ENCODE results near the gene PDK2. TPM values are rescaled to one million over a fixed set of nuclear protein-coding genes. Genes with fewer than 3 reads are reported as not detected.

PDK2 gene
- total RNA-seq, 1 experiment from 2014 or later = 9.5 TPM

GRCh38 chr17:50107790-50108414, 12.8 kb downstream of the PDK2 start:
- DNase-seq (ENCODE audit: low read depth, low spot score) = no peak
- in situ Hi-C loops (cut with HindIII; ENCODE audit: low pct_unique_long_range_greater_than_20kb, low sequenced_read_pairs) = no loop called here

- no peak for DNase-seq (ENCODE audit: low read depth, low spot score)
- in situ Hi-C loops (cut with HindIII; ENCODE audit: low pct_unique_long_range_greater_than_20kb, low sequenced_read_pairs) = no loop called here
Measured at GRCh38 chr17:50108556-50108955, 13.4 kb downstream of the PDK2 start.

- in situ Hi-C loops (cut with HindIII; ENCODE audit: low pct_unique_long_range_greater_than_20kb, low sequenced_read_pairs) = no loop called here
- no peak for DNase-seq (ENCODE audit: low read depth, low spot score)
Measured at GRCh38 chr17:50109207-50109606, 14.1 kb downstream of the PDK2 start.

GRCh38 chr17:50109785-50110184, 14.6 kb downstream of the PDK2 start:
- in situ Hi-C loops (cut with HindIII; ENCODE audit: low pct_unique_long_range_greater_than_20kb, low sequenced_read_pairs) = no loop called here

GRCh38 chr17:50110591-50111349, 15.6 kb downstream of the PDK2 start:
- in situ Hi-C loops (cut with HindIII; ENCODE audit: low pct_unique_long_range_greater_than_20kb, low sequenced_read_pairs) = no loop called here
- peak; percentile 51 for DNase-seq (ENCODE audit: low read depth, low spot score)

More at GRCh38 chr17:50109785-50110184, 14.6 kb downstream of the PDK2 start:
- no peak for DNase-seq (ENCODE audit: low read depth, low spot score)

- in situ Hi-C loops (cut with HindIII; ENCODE audit: low pct_unique_long_range_greater_than_20kb, low sequenced_read_pairs) = no loop called here
- no peak for DNase-seq (ENCODE audit: low read depth, low spot score)
Measured at GRCh38 chr17:50111673-50112655, 16.8 kb downstream of the PDK2 start.

GRCh38 chr17:50112694-50113093, 17.5 kb downstream of the PDK2 start:
- no peak for DNase-seq (ENCODE audit: low read depth, low spot score)
- in situ Hi-C loops (cut with HindIII; ENCODE audit: low pct_unique_long_range_greater_than_20kb, low sequenced_read_pairs) = no loop called here

GRCh38 chr17:50113624-50114320, 18.6 kb downstream of the PDK2 start:
- in situ Hi-C loops (cut with HindIII; ENCODE audit: low pct_unique_long_range_greater_than_20kb, low sequenced_read_pairs) = no loop called here
- DNase-seq (ENCODE audit: low read depth, low spot score) = no peak

GRCh38 chr17:50114401-50114800, 19.2 kb downstream of the PDK2 start:
- DNase-seq (ENCODE audit: low read depth, low spot score) = no peak
- in situ Hi-C loops (cut with HindIII; ENCODE audit: low pct_unique_long_range_greater_than_20kb, low sequenced_read_pairs) = no loop called here

GRCh38 chr17:50114849-50115357, 19.8 kb downstream of the PDK2 start:
- in situ Hi-C loops (cut with HindIII; ENCODE audit: low pct_unique_long_range_greater_than_20kb, low sequenced_read_pairs) = no loop called here
- peak; percentile 83 for DNase-seq (ENCODE audit: low read depth, low spot score)

- DNase-seq (ENCODE audit: low read depth, low spot score) = no peak
- in situ Hi-C loops (cut with HindIII; ENCODE audit: low pct_unique_long_range_greater_than_20kb, low sequenced_read_pairs) = no loop called here
Measured at GRCh38 chr17:50115756-50116155, 20.6 kb downstream of the PDK2 start.

- in situ Hi-C loops (cut with HindIII; ENCODE audit: low pct_unique_long_range_greater_than_20kb, low sequenced_read_pairs) = no loop called here
- no peak for DNase-seq (ENCODE audit: low read depth, low spot score)
Measured at GRCh38 chr17:50117202-50118051, 22.3 kb downstream of the PDK2 start.

GRCh38 chr17:50118076-50118827, 23.1 kb downstream of the PDK2 start:
- in situ Hi-C loops (cut with HindIII; ENCODE audit: low pct_unique_long_range_greater_than_20kb, low sequenced_read_pairs) = no loop called here
- no peak for DNase-seq (ENCODE audit: low read depth, low spot score)

- in situ Hi-C loops (cut with HindIII; ENCODE audit: low pct_unique_long_range_greater_than_20kb, low sequenced_read_pairs) = no loop called here
- DNase-seq (ENCODE audit: low read depth, low spot score) = no peak
Measured at GRCh38 chr17:50118828-50119218, 23.7 kb downstream of the PDK2 start.

GRCh38 chr17:50120475-50121253, 25.5 kb downstream of the PDK2 start:
- DNase-seq (ENCODE audit: low read depth, low spot score) = no peak
- in situ Hi-C loops (cut with HindIII; ENCODE audit: low pct_unique_long_range_greater_than_20kb, low sequenced_read_pairs) = no loop called here
